ENCODE data around the gene KIAA1671. TPM values are rescaled to one million over a fixed set of nuclear protein-coding genes. Genes with fewer than 3 reads are reported as not detected.

The KIAA1671 gene
- polyA plus RNA-seq, 1 of the 3 experiments (the other 2 are of a cell fraction) = 7.4 TPM

GRCh38 chr22:25025491-25026400, 73.2 kb downstream of the KIAA1671 start (continued):
- TF ChIP-seq REST (IDR thresholded peaks at IDR 0.05; ENCODE audit: low read depth, low read length) (no peak), RAD21 (IDR thresholded peaks at IDR 0.05; ENCODE audit: low read length) (no peak), ELF1 (IDR thresholded peaks at IDR 0.05) (no peak), FOXM1 (IDR thresholded peaks at IDR 0.05; ENCODE audit: low read depth) (no peak), CTCF (IDR thresholded peaks at IDR 0.05) (no peak), RCOR1 (IDR thresholded peaks at IDR 0.05; ENCODE audit: low read length) (no peak), GABPA (IDR thresholded peaks at IDR 0.05; ENCODE audit: low read depth) (no peak), FOXJ3 (CRISPR knock-in tag; IDR thresholded peaks at IDR 0.05) (no peak)

GRCh38 chr22:25027043-25027906, 74.8 kb downstream of the KIAA1671 start:
- Histone ChIP-seq H3K4me3 (ENCODE audit: low read depth in 2 of 2, low read length in 1 of 2) (no peak overlapping the region), H3K4me1 (ENCODE audit: control insufficient read depth in 1 of 2, insufficient read depth in 2 of 2, low read depth in 1 of 2, low read length in 1 of 2) (peaks cover 13% of the 10 kb centered on the region in 2 experiments; a peak in 1 of 4 replicates), H3K79me2 (ENCODE audit: insufficient read depth) (peaks cover 5% of the 10 kb centered on the region; the same call in 1 of the 2 replicates), H3K9ac (no peak overlapping the region), H2AFZ (ENCODE audit: low read depth) (no peak overlapping the region), H3K27ac (ENCODE audit: low read depth in 2 of 2, low read length in 1 of 2) (no peak overlapping the region; a peak in 2 of 4 replicates), H3K36me3 (replicated peaks in 1 of 2; ENCODE audit: control insufficient read depth in 1 of 2, insufficient read depth in 2 of 2, low read length in 1 of 2) (peaks cover 0 to 13% of the 10 kb centered on the region in 2 experiments), H3K27me3 (ENCODE audit: insufficient read depth) (no peaks in the 10 kb centered on the region), H3F3A (replicated peaks; ENCODE audit: insufficient read depth) (no peaks in the 10 kb centered on the region), H3K4me2 (peak overlapping the region; percentile 67; the same call in 1 of the 2 replicates), H3K9me2 (no peaks in the 10 kb centered on the region), H3K9me3 (no peaks in the 10 kb centered on the region), H4K20me1 (ENCODE audit: insufficient read depth) (no peaks in the 10 kb centered on the region)
- CTCF ChIA-PET = interaction anchor here (0.6 to 8.6 kb wide), 10 partner anchors 9 to 225 kb away, joined by 3 to 57 read pairs (median 4); no protein-coding TSS in a partner anchor
- POLR2A ChIA-PET = no interaction called here
- TF ChIP-seq MAX (IDR thresholded peaks at IDR 0.05; ENCODE audit: low read depth) = no peak
- no peak for TF ChIP-seq GABPA (IDR thresholded peaks at IDR 0.05; ENCODE audit: low read depth)
- no peak for TF ChIP-seq JUND (IDR thresholded peaks at IDR 0.05)
- no peak for TF ChIP-seq FOXJ3 (CRISPR knock-in tag; IDR thresholded peaks at IDR 0.05)
- no peak; the same call in 1 of the 2 replicates for TF ChIP-seq RCOR1 (IDR thresholded peaks at IDR 0.05; ENCODE audit: low read length)
- TF ChIP-seq SMC3 (IDR thresholded peaks at IDR 0.05; ENCODE audit: low read depth, low read length) = no peak
- TF ChIP-seq MXI1 (IDR thresholded peaks at IDR 0.05; ENCODE audit: low read depth, low read length) = no peak
- no peak for TF ChIP-seq NFIC (IDR thresholded peaks at IDR 0.05; ENCODE audit: borderline replicate concordance)
- no peak for DNase-seq
- WGBS (ENCODE audit: low lambda C conversion rate) = 92% methylated on average over 10 of the region's 11 CpGs
